PFSK-1 (cell line): ENCODE results near the gene ARHGAP30.

Experiments used
- FOXP2 ChIP-seq: optimal IDR thresholded peaks from 2 replicates; pipeline ENCODE3; 2011; ENCODE audit warnings: borderline replicate concordance, control low read depth, inconsistent platforms; ENCODE audit not compliant: insufficient read depth; ENCODE audit errors: extremely low read length, extremely low read depth
- POLR2AphosphoS5 ChIP-seq: IDR thresholded peaks from 2 replicates; pipeline ENCODE4 v1.6.1; 2012; ENCODE audit warnings: low read depth, mild to moderate bottlenecking, control low read depth, low read length, moderate library complexity
- SIN3A ChIP-seq: IDR thresholded peaks from 2 replicates; pipeline ENCODE4 v1.6.1; 2012; ENCODE audit warnings: mild to moderate bottlenecking, low read length, moderate library complexity, borderline replicate concordance; ENCODE audit not compliant: insufficient read depth
- TAF1 ChIP-seq: IDR thresholded peaks from 2 replicates; pipeline ENCODE4 v1.6.1; 2012; ENCODE audit warnings: low read length, control low read depth, borderline replicate concordance; ENCODE audit not compliant: insufficient read depth
- TF ChIP-seq, protein P1 (sequence below), 2 experiments: IDR thresholded peaks; 2 replicates each; pipeline versions ENCODE4 v1.6.1 to v1.8.0; 2011 to 2012; ENCODE audit warnings: low read depth in 2 of 2, low read length in 2 of 2, control low read depth in 1 of 2, inconsistent platforms in 1 of 2, mild to moderate bottlenecking in 1 of 2, moderate library complexity in 1 of 2; ENCODE audit not compliant: insufficient read depth in 1 of 2

DNA sequence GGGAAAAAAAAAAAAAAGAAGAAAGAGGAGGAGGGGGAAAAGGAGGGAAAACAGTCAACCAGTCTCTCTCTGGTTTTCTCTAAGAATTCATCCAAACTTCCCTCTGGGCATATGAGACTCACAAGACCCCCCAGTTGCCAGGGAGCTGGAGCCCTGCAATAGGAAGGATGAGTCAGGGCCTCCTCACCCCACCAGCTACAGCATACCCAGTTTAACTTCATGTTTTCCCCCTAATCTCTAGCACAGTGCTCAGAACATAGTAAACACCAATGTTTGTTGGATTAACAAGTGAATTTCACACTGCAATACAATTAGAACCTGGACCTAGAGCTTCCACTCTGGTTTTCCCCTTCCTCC lies 56.6 kb downstream of the ARHGAP30 start:
- TF ChIP-seq, protein P1, sequence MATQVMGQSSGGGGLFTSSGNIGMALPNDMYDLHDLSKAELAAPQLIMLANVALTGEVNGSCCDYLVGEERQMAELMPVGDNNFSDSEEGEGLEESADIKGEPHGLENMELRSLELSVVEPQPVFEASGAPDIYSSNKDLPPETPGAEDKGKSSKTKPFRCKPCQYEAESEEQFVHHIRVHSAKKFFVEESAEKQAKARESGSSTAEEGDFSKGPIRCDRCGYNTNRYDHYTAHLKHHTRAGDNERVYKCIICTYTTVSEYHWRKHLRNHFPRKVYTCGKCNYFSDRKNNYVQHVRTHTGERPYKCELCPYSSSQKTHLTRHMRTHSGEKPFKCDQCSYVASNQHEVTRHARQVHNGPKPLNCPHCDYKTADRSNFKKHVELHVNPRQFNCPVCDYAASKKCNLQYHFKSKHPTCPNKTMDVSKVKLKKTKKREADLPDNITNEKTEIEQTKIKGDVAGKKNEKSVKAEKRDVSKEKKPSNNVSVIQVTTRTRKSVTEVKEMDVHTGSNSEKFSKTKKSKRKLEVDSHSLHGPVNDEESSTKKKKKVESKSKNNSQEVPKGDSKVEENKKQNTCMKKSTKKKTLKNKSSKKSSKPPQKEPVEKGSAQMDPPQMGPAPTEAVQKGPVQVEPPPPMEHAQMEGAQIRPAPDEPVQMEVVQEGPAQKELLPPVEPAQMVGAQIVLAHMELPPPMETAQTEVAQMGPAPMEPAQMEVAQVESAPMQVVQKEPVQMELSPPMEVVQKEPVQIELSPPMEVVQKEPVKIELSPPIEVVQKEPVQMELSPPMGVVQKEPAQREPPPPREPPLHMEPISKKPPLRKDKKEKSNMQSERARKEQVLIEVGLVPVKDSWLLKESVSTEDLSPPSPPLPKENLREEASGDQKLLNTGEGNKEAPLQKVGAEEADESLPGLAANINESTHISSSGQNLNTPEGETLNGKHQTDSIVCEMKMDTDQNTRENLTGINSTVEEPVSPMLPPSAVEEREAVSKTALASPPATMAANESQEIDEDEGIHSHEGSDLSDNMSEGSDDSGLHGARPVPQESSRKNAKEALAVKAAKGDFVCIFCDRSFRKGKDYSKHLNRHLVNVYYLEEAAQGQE (IDR thresholded peaks at IDR 0.05; ENCODE audit: insufficient read depth in 1 of 2, low read depth in 2 of 2, low read length in 2 of 2), result no peak
- TF ChIP-seq TAF1 (no peak), POLR2AphosphoS5 (no peak), FOXP2 (no peak), SIN3A (no peak)
